Parathyroid adenoma (tissue), 2 donors: Measurements from ENCODE around the gene STAC2.

ENCODE experiments used
- H2AFZ ChIP-seq: fragments of 300-600 bp; sonication (generic); one replicate; pipeline ENCODE4 v1.7.0; 2017; ENCODE audit warnings: antibody characterized with exemption, mild to moderate bottlenecking
- H3K27ac ChIP-seq: fragments of 300-600 bp; sonication (generic); one replicate; pipeline ENCODE4 v1.7.0; 2017
- H3K27me3 ChIP-seq: fragments of 300-600 bp; sonication (generic); one replicate; pipeline ENCODE4 v1.7.0; 2017; ENCODE audit warnings: low read length; ENCODE audit not compliant: control insufficient read depth, insufficient read depth
- H3K36me3 ChIP-seq: fragments of 300-600 bp; sonication (generic); one replicate; pipeline ENCODE4 v1.7.0; 2017; ENCODE audit warnings: low read length; ENCODE audit not compliant: control insufficient read depth, insufficient read depth
- H3K4me1 ChIP-seq: fragments of 300-600 bp; sonication (generic); one replicate; pipeline ENCODE4 v1.7.0; 2017; ENCODE audit warnings: control low read depth
- H3K4me2 ChIP-seq: fragments of 300-600 bp; sonication (generic); one replicate; pipeline ENCODE4 v1.7.0; 2017; ENCODE audit warnings: low read length
- H3K4me3 ChIP-seq: fragments of 300-600 bp; sonication (generic); one replicate; pipeline ENCODE4 v1.7.0; 2017; ENCODE audit warnings: low read depth, low read length
- H3K79me2 ChIP-seq: fragments of 300-600 bp; sonication (generic); one replicate; pipeline ENCODE4 v1.7.0; 2017; ENCODE audit warnings: control low read depth
- H3K9ac ChIP-seq: fragments of 300-600 bp; sonication (generic); one replicate; pipeline ENCODE4 v1.7.0; 2017; ENCODE audit warnings: mild to moderate bottlenecking
- H3K9me3 ChIP-seq: fragments of 300-600 bp; sonication (generic); one replicate; pipeline ENCODE4 v1.7.0; 2017; ENCODE audit warnings: low read length; ENCODE audit not compliant: control insufficient read depth
- TF ChIP-seq, protein P1 (sequence below): fragments of 300-600 bp; sonication (generic); IDR thresholded peaks from one replicate; pipeline ENCODE4 v1.7.0; 2017; ENCODE audit warnings: antibody characterized with exemption, mild to moderate bottlenecking
- donor health status: primary hyperparathyroidism.

STAC2 gene

DNA sequence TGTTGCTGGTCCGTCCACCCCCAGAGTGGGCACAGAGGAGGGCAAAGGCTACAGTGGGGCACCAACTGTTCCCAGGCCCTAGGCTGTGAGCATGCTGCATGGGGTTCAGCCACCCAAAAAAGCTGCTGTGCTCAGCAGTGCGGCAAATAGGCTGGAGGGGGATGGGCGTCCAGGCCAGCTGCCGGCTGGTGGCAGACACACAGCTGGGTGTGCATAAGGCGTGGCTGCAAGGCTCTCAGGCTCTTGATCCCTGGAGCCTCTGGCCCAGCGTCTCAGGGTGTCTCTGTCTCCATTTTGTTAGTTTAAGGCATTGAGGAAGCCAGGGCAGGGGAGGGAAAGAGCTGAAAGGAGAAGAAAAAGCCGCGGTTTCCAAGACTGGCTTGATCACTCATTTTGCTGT is 16.9 kb downstream of the STAC2 start:
- Histone ChIP-seq H3K9ac (no peak overlapping the region), H3K9me3 (no peaks in the 10 kb centered on the region), H3K4me3 (no peak overlapping the region), H3K27me3 (no peaks in the 10 kb centered on the region), H3K79me2 (no peaks in the 10 kb centered on the region), H3K36me3 (no peaks in the 10 kb centered on the region), H2AFZ (no peak overlapping the region), H3K4me1 (peaks cover 9% of the 10 kb centered on the region), H3K4me2 (no peak overlapping the region), H3K27ac (no peak overlapping the region)
- TF ChIP-seq, protein P1, sequence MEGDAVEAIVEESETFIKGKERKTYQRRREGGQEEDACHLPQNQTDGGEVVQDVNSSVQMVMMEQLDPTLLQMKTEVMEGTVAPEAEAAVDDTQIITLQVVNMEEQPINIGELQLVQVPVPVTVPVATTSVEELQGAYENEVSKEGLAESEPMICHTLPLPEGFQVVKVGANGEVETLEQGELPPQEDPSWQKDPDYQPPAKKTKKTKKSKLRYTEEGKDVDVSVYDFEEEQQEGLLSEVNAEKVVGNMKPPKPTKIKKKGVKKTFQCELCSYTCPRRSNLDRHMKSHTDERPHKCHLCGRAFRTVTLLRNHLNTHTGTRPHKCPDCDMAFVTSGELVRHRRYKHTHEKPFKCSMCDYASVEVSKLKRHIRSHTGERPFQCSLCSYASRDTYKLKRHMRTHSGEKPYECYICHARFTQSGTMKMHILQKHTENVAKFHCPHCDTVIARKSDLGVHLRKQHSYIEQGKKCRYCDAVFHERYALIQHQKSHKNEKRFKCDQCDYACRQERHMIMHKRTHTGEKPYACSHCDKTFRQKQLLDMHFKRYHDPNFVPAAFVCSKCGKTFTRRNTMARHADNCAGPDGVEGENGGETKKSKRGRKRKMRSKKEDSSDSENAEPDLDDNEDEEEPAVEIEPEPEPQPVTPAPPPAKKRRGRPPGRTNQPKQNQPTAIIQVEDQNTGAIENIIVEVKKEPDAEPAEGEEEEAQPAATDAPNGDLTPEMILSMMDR, result no peak

DNA sequence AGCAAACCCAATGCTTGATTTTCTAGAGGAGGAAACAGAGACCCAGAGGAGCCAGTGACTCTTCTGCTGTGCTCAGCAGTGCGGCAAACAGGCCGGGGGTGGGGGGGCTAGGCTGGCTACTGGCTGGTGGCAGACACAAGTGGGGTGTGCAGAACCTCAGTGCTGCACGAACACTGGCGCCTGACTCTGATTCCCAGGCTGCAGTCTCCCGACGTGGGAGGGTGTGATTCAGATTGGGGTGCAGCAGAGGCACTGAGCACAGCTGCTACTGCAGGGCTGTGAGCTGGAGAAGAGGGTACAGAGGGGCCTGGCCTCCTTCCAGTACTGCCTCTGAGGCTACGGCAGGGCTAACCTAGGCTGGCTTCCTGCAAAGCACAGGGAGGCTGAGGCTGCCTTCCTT is 17.6 kb downstream of the STAC2 start:
- Histone ChIP-seq H3K9me3 (no peaks in the 10 kb centered on the region), H3K9ac (no peak overlapping the region), H3K27ac (no peak overlapping the region), H3K4me1 (peaks cover 9% of the 10 kb centered on the region), H3K79me2 (no peaks in the 10 kb centered on the region), H3K36me3 (no peaks in the 10 kb centered on the region), H3K4me3 (no peak overlapping the region), H3K4me2 (no peak overlapping the region), H2AFZ (no peak overlapping the region), H3K27me3 (no peaks in the 10 kb centered on the region)
- TF ChIP-seq, protein P1, result no peak

DNA sequence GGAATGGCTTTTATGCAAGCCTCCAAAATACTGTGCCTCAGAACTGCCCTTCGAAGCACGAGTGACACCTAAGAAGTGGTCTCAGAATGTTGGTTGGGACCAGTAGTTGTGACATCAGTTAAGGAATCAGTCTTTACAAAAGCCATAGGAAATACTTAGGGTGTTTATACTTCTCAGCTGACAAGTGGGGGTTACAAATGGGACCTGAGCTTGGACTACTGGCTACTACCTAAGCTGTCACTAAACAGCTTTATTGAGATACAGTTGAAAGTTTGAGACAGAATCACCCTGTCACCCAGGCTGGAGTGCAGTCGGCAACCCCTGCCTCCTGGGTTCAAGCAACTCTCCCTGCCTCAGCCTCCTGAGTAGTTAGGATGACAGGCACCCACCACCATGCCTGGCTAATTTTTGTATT is 20.6 kb downstream of the STAC2 start:
- H3K27ac ChIP-seq, result no peak overlapping the region
- no peak overlapping the region for H2AFZ ChIP-seq
- H3K27me3 ChIP-seq, result no peaks in the 10 kb centered on the region
- no peaks in the 10 kb centered on the region for H3K36me3 ChIP-seq
- H3K4me3 ChIP-seq, result no peak overlapping the region
- peaks cover 21% of the 10 kb centered on the region for H3K4me1 ChIP-seq
- H3K79me2 ChIP-seq, result peaks cover 10% of the 10 kb centered on the region
- TF ChIP-seq, protein P1, result no peak
- H3K9ac ChIP-seq, result no peak overlapping the region
- H3K9me3 ChIP-seq, result no peaks in the 10 kb centered on the region
- no peak overlapping the region for H3K4me2 ChIP-seq

DNA sequence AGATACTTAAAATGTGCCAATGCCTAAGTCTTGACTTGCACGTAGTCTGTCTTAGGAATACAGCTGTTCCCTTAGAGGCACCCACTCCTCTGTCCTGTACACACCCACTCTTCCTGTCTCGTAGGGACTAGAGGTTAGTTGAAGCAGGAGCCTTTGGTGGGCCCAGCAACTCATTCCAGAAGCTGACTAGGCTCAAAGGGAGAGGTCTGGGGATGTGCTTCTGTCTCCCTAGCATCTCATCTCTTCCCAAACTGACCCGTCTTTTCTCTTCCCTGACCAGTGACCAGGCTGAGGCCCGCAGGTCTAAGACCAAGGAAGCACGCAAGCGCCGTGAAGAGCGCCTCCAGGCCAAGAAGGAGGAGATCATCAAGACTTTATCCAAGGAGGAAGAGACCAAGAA is 21.5 kb downstream of the STAC2 start:
- Histone ChIP-seq H3K27me3 (no peaks in the 10 kb centered on the region), H3K4me3 (no peak overlapping the region), H3K4me1 (peaks cover 17% of the 10 kb centered on the region), H3K79me2 (peaks cover 11% of the 10 kb centered on the region), H3K9me3 (no peaks in the 10 kb centered on the region), H3K27ac (no peak overlapping the region), H3K4me2 (no peak overlapping the region), H2AFZ (no peak overlapping the region), H3K9ac (no peak overlapping the region), H3K36me3 (no peaks in the 10 kb centered on the region)
- TF ChIP-seq, protein P1, result no peak

DNA sequence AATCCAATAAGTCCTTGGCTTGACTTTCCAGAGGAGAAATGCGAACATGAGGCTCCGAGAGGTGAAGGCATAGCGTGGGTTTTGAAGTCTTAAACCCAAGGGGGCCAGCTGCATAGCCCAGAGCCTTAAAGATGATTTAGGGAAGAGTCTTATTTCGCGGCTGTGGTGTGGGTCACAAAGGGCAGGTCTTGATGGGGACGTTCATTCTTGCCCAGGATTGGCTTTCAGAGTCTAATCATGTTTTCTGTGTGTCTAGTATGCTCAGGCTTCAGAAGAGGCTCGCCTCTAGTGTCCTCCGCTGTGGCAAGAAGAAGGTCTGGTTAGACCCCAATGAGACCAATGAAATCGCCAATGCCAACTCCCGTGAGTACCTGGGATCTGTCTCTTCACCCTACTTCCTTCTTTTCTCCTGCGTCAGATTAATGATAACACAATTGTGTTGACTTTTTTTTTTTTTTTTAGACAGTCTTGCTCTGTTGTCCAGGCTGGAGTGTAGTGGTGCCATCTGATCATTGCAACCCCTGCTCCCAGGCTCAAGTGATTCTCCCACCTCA is 24.7 kb downstream of the STAC2 start:
- H3K9ac ChIP-seq, result peak overlapping the region; percentile 90
- TF ChIP-seq, protein P1, result no peak
- peaks cover 19% of the 10 kb centered on the region for H3K4me1 ChIP-seq
- H3K4me2 ChIP-seq, result peak overlapping the region; percentile 91
- H3K27ac ChIP-seq, result peak overlapping the region; percentile 98
- H3K4me3 ChIP-seq, result peak overlapping the region; percentile 89
- no peak overlapping the region for H2AFZ ChIP-seq
- H3K27me3 ChIP-seq, result no peaks in the 10 kb centered on the region
- peaks cover 11% of the 10 kb centered on the region for H3K79me2 ChIP-seq
- H3K36me3 ChIP-seq, result no peaks in the 10 kb centered on the region
- H3K9me3 ChIP-seq, result no peaks in the 10 kb centered on the region
